Rectal smooth muscle tissue (tissue), 1 donor: ENCODE data around the gene ARMS2.

Experiments used
- H3K27ac ChIP-seq: one replicate; pipeline ENCODE4 v1.7.0; 2013; ENCODE audit warnings: low read depth, low read length, inconsistent platforms
- H3K27me3 ChIP-seq: one replicate; pipeline ENCODE4 v1.7.0; 2013; ENCODE audit warnings: low read length; ENCODE audit not compliant: control insufficient read depth, insufficient read depth
- H3K36me3 ChIP-seq: one replicate; pipeline ENCODE4 v1.7.0; 2013; ENCODE audit warnings: low read length; ENCODE audit not compliant: control insufficient read depth, insufficient read depth
- H3K4me1 ChIP-seq: one replicate; pipeline ENCODE4 v1.7.0; 2013; ENCODE audit warnings: low read length; ENCODE audit not compliant: control insufficient read depth, insufficient read depth
- H3K4me3 ChIP-seq: one replicate; pipeline ENCODE4 v1.7.0; 2013; ENCODE audit warnings: low read length
- H3K9ac ChIP-seq: one replicate; pipeline ENCODE4 v1.7.0; 2013; ENCODE audit warnings: low read length

The ARMS2 gene

DNA sequence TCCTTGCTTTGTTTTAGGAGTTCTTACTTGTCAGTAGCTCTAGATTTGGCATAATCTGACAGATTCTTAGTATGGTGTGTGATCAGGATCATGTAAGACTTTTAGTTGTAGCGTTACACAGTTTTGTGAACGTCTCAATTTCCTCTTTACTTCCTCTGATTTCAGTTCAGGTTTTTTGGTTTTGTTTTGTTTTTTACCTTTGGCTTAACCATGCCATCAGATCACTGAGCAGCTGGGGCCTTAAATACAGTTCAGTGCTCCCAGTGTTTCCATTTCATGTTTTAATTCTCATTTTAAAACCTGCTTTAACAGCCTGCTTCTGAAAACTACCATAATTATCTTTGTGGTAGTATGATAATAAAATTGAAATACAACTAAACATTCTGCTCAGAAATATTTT, 27.2 kb upstream of the ARMS2 start:
- Histone ChIP-seq H3K4me1 (peaks cover 4% of the 10 kb centered on the region), H3K36me3 (peaks cover 6% of the 10 kb centered on the region), H3K27me3 (no peaks in the 10 kb centered on the region)

DNA sequence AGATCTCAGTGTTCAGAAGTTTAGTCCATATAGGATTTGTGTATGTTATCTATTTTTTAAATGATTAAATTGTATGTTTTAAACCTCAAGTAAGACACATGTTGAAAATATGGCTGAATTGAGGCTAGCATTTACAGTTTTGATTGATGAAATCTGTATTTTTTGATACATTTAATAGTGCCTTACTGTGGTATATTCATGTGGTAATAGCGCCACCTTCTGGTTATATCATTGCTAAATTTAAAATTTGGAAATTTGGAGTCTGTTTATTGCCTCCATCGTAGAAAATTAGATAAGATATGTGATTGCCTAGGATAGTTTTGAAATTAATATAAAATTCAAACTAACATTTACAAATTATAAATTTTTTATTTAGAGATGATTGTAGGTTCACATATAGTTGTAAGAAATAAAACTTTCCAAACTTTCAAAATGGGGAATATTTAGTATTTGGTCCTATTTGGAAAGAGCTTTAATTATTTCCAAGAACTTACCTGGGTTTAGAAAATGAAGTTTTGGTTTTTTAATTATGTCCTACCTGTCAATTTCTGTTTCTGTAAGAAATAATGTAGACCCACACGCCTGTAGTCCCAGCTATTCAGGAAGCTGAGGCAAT, 19.1 kb upstream of the ARMS2 start:
- no peaks in the 10 kb centered on the region for H3K4me1 ChIP-seq
- H3K4me3 ChIP-seq = no peak overlapping the region
- no peaks in the 10 kb centered on the region for H3K27me3 ChIP-seq
- H3K27ac ChIP-seq = no peak overlapping the region
- H3K9ac ChIP-seq = no peak overlapping the region
- H3K36me3 ChIP-seq = no peaks in the 10 kb centered on the region

More for the DNA sequence above, 27.2 kb upstream of the ARMS2 start:
- H3K27ac ChIP-seq = no peak overlapping the region
- no peak overlapping the region for H3K4me3 ChIP-seq
- H3K9ac ChIP-seq = no peak overlapping the region

DNA sequence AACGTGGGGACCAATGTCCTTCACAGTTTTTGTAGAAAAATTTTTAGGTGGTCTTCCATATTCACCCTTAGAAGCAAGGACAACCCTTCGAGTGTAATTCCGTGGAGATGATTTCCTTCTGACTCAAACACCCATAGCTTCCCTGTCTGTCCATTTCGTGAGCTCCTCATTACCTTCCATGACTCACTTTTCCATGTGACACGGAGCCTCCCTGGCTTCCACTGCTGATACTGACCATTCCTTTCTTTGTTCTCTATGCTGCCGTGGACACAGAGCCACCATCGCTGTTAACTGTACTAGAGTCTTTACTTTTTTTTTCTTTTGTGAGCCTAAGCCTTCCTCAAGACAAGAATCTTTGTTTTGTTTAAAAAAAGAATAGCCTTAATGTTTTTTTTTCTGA, 12.5 kb upstream of the ARMS2 start:
- H3K27me3 ChIP-seq = no peaks in the 10 kb centered on the region
- H3K4me3 ChIP-seq = no peak overlapping the region
- H3K36me3 ChIP-seq = no peaks in the 10 kb centered on the region
- no peak overlapping the region for H3K9ac ChIP-seq
- H3K27ac ChIP-seq = no peak overlapping the region
- peaks cover 1% of the 10 kb centered on the region for H3K4me1 ChIP-seq

DNA sequence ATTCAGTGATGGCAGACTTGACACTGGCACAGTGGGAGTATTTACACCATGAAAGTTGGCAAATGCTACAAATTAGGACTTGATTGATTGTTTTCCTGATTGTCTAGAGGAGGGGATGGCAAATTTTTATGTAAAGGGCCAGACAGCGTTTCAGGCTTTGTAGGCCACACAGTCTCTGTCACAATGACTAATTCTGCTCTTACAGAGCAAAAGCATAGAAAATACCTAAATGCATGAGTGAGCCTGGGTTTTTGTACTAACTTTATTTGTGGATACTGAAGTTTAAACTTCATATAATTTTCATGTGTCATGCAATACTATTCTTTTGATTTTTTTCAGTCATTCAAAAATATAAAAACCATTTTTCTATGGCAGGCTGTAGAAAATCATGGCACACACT, 9.0 kb upstream of the ARMS2 start:
- Histone ChIP-seq H3K27ac (no peak overlapping the region), H3K27me3 (no peaks in the 10 kb centered on the region), H3K9ac (no peak overlapping the region)

DNA sequence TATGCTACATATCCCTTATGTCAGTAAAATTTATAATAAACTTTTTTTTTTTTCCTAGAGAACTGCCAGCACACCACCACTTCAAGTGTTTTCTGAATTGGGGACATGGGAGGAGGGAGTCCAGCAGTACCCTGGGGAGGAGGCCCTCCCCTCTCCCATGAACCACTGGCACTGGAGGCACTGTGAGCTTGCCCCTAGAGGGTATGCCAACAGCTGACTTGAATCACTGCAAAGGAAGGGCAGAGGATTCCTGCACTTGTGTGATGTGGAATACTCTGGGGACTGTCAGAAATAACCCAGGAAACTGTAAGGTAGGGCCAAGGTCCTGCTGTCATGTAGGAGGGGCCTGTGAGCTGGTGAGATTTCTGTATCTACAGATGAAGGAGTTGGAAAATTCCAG, 8.5 kb upstream of the ARMS2 start:
- H3K4me3 ChIP-seq = no peak overlapping the region
- no peaks in the 10 kb centered on the region for H3K36me3 ChIP-seq
- no peak overlapping the region for H3K27ac ChIP-seq
- no peak overlapping the region for H3K9ac ChIP-seq
- no peaks in the 10 kb centered on the region for H3K27me3 ChIP-seq
- H3K4me1 ChIP-seq = peaks cover 2% of the 10 kb centered on the region

More for the DNA sequence above, 9.0 kb upstream of the ARMS2 start:
- Histone ChIP-seq H3K4me1 (peaks cover 2% of the 10 kb centered on the region), H3K4me3 (no peak overlapping the region), H3K36me3 (no peaks in the 10 kb centered on the region)

DNA sequence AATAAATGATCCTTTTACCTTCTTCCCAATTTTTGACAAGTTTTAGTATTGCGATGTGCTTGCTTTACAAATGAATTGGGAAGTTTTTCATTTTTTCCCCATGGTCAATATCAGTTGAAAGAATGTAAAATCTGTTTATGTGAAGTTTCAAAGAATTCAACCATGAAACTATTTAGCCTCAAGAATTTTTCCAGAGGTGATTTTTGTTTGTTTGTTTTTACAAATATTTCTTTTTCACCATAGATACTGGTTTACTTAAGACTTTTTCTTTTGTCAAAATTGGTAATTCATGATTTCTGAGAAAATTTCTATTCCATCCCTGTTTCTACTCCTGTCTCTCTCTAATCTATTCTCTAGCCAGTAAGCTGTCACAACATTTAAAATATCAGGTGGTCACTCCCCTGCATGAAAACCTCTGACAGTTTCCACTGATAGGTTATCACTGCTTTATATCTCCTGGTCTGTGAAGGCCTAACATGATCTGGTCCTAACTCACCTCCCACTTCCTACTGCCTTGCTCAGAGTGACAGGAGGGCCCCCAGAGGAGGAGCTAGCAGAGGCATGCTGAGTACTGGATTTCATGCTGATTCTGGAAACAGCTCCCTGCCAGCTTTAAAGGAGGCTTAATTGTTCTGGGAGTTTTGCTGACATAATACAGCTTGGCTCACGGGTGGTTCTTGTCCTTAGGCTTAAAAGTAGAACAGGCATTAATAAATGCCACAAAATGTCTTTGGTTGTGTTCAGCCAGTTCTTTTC, 7.6 kb upstream of the ARMS2 start:
- no peak overlapping the region for H3K4me3 ChIP-seq
- H3K27me3 ChIP-seq = no peaks in the 10 kb centered on the region
- H3K27ac ChIP-seq = no peak overlapping the region
- H3K4me1 ChIP-seq = peaks cover 2% of the 10 kb centered on the region
- no peak overlapping the region for H3K9ac ChIP-seq
- no peaks in the 10 kb centered on the region for H3K36me3 ChIP-seq

DNA sequence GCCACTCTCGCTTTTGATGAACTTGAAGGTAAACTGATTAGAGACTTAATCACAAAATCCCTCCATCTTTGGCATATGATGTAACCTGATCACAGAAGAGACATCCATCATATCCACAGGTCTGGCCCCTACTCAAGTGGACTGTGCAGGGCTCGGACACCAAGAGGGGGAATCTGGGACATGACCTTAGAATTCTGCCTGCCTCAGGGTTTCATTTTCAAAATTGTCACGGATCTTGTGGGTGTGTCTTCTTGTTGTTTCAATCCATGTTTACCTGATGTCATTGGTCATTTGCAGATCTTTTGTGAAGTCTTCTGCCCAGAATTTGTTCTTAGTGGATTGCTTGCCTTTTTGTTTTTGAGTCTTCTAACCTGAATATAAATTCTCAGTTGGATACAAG, 5.9 kb upstream of the ARMS2 start:
- no peak overlapping the region for H3K4me3 ChIP-seq
- H3K4me1 ChIP-seq = peaks cover 2% of the 10 kb centered on the region
- no peak overlapping the region for H3K27ac ChIP-seq
- H3K9ac ChIP-seq = no peak overlapping the region
- H3K36me3 ChIP-seq = no peaks in the 10 kb centered on the region
- no peaks in the 10 kb centered on the region for H3K27me3 ChIP-seq

DNA sequence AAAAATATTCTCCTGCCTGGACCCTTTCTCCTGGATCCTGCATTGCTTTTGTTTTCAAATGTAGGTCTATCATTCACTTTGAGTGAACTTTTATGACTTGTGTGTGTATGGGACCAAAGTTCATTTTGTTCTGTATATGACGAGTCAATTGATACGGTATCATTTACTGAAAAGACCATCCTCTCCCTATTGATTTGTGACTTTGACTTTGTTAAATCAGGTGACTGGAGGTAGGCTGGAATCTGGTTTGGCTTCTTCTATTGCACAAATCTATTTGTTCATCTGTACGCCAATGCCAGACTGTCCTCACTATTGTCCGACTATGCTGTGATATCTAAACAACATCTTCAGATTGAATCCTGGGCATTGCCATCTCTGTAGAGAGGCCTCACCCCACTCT, 5.3 kb upstream of the ARMS2 start:
- peaks cover 2% of the 10 kb centered on the region for H3K4me1 ChIP-seq

DNA sequence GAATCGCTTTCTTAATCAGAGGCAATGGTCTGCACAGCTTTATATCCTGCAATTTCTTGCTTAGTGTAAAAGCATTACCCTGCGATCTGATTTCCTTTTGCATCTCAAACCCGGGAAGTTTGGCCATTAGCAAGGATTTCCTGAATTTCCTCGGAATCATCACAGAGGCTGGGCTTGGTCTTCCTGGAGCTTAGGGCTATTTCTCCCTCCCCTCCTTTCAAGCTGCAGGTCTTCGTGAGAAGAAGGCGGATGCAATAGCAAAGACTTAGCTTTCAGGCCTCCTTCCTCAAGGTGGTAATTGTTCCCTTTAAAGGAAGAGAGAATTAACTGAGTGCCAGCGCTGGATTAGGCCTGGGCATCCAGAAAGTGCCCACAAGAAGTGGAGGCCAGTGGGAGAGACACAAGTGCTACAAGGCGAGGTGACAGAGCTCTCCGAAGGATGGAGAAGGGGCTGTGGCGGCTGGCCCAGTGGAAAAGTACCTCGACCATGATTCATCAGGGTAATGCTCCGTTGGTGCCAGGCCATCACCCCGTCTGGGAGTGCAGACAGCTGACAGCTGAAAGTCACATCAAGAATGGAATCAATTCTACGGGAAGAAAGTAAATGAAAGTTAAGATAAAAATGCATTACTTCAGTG, 4.0 kb upstream of the ARMS2 start:
- Histone ChIP-seq H3K9ac (no peak overlapping the region), H3K36me3 (no peaks in the 10 kb centered on the region), H3K27ac (no peak overlapping the region), H3K27me3 (peaks cover 2% of the 10 kb centered on the region), H3K4me3 (no peak overlapping the region), H3K4me1 (peaks cover 2% of the 10 kb centered on the region)

More for the DNA sequence above, 5.3 kb upstream of the ARMS2 start:
- Histone ChIP-seq H3K4me3 (no peak overlapping the region), H3K27ac (no peak overlapping the region), H3K9ac (no peak overlapping the region), H3K27me3 (no peaks in the 10 kb centered on the region), H3K36me3 (no peaks in the 10 kb centered on the region)

DNA sequence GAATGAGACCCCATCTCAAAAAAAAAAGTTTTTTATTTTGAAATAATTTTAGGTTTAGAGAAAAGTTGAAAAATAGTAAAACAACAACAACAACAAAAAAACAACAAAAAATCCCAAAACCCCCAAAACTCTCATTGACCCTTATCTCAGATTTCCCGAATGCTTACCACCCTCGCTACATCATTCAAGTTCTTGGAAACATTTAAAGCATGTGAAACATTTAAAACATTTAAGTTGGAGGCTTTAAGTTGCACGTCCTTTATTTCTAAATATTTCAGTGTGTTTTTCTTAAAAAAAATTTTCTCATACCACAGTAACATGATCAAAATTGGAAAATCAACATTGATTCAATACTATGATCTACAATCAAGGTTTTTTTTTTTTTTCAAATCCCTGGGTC, 382 bp upstream of the ARMS2 start:
- peaks cover 12% of the 10 kb centered on the region for H3K27me3 ChIP-seq
- no peak overlapping the region for H3K27ac ChIP-seq
- no peak overlapping the region for H3K4me3 ChIP-seq
- no peak overlapping the region for H3K9ac ChIP-seq
- H3K4me1 ChIP-seq = no peaks in the 10 kb centered on the region
- no peaks in the 10 kb centered on the region for H3K36me3 ChIP-seq

DNA sequence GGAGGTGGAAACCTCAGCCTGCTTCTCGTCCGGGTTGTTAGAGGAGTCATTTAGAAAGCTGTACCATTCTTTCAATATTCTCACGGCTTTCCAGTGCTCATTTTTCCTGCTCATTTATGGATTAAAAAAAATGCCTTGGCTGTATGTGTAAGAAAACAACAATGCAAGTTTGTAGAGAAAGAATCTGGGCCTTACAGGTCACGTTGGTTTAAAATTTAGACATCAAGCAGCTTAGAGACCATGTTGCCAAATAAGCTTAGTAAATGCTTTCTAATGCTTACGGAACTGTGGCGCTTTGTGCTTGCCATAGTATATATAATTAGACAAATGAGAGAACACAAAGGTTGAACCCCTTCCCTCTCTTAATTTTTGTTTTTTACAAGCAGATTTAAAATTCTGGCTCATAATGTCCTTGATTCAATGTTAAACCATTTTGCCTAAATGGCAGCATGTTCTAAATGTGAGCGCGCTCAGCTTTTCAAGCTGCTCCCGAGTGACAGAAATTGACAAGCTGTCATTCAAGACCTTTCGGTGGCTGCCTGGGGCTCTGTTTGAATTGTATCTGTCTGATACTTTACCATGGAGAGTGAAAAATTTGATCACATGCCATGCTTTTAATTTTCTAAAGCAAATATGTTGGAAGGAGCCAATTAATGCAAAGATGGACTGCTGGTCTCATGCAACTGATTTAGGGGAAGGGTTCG, 1.1 kb downstream of the ARMS2 start:
- Histone ChIP-seq H3K9ac (no peak overlapping the region), H3K27ac (no peak overlapping the region), H3K36me3 (no peaks in the 10 kb centered on the region), H3K27me3 (peaks cover 14% of the 10 kb centered on the region), H3K4me3 (no peak overlapping the region), H3K4me1 (peaks cover 4% of the 10 kb centered on the region)

DNA sequence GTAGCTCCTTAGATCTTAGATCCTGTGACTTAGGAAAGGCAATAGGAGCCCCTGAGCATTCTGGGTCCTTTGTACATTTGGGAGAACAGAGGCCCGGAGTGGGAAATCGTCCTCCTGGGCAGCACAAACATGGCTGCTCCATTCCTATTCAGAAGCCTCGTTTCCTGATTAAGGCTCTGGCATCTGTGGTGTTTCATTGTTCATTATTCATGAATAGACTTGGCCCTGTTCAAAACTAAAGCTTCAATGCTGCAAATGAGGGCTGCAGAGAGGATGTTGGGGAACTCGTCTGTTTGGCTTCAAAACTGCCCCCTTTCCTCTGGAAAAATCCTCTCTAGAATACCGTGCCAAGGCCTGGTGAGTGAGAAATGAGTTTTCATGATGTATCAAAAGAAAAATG, 3.5 kb downstream of the ARMS2 start:
- Histone ChIP-seq H3K4me1 (peaks cover 4% of the 10 kb centered on the region), H3K9ac (no peak overlapping the region), H3K36me3 (no peaks in the 10 kb centered on the region), H3K4me3 (no peak overlapping the region), H3K27ac (no peak overlapping the region), H3K27me3 (peaks cover 14% of the 10 kb centered on the region)
